A549 (cell line): ENCODE results near the gene ABCC4. TPM values are rescaled to one million over a fixed set of nuclear protein-coding genes. Genes with fewer than 3 reads are reported as not detected.

Source experiments
- ATAC-seq, 2 experiments: fragments of 200-7000 bp in 1 of 2; fragments of >200 bp in 1 of 2; cut with Nextera tagmentation in 1 of 2; cut with Tn5 transposase in 1 of 2; 3 replicates each; pipeline versions ENCODE4 v1.8.0 to v1.9.1; 2018 to 2020; ENCODE audit warnings: mild to moderate bottlenecking in 1 of 2, moderate library complexity in 1 of 2
- CTCF ChIA-PET: fragments of 300-600 bp; sonication (Branson Sonifier 250); formaldehyde crosslinking; extraction: SDS; loops from one replicate; lab custom pipeline; 2021; ENCODE audit warnings: antibody characterized with exemption, inconsistent platforms; lab: Yijun Ruan, JAX
- POLR2A ChIA-PET: fragments of 350-600 bp; formaldehyde crosslinking; extraction: SDS; loops from one replicate; lab custom pipeline; 2021; ENCODE audit warnings: antibody characterized with exemption, inconsistent platforms; lab: Yijun Ruan, JAX
- DNase-seq, 2 experiments: peaks; one replicate each; pipeline versions ENCODE4 v3.0.0 to v3.0.0-alpha.2; 2011 to 2016; ENCODE audit warnings: low read depth in 1 of 2, low spot score in 1 of 2
- FAIRE-seq: peaks from 2 replicates; lab custom pipeline; 2011; peaks lifted over from hg19 to GRCh38; lab: Jason Lieb, UNC
- H3K27ac ChIP-seq, 2 experiments: fragments of >200 bp; sonication (Bioruptor Twin); formaldehyde crosslinking; 3 replicates each; pipeline ENCODE4 v1.5.1; 2016 to 2017
- H3K4me1 ChIP-seq: fragments of >200 bp; sonication (Bioruptor Twin); formaldehyde crosslinking; 3 replicates; pipeline ENCODE4 v1.6.1; 2016
- H3K4me2 ChIP-seq: fragments of >200 bp; sonication (Bioruptor Twin); formaldehyde crosslinking; 3 replicates; pipeline ENCODE4 v1.6.1; 2016
- H3K4me3 ChIP-seq: fragments of >200 bp; sonication (Bioruptor Twin); formaldehyde crosslinking; 3 replicates; pipeline ENCODE4 v1.5.1; 2016
- H3K9me3 ChIP-seq: fragments of >200 bp; sonication (Bioruptor Twin); formaldehyde crosslinking; 3 replicates; pipeline ENCODE4 v1.6.1; 2016
- BHLHE40 ChIP-seq: IDR thresholded peaks from 2 replicates; pipeline ENCODE4 v1.6.1; 2012; ENCODE audit warnings: low read depth, low read length, inconsistent platforms
- CBX2 ChIP-seq: fragments of 200-600 bp; sonication (generic); IDR thresholded peaks from 2 replicates; pipeline ENCODE4 v1.6.1; 2016; ENCODE audit warnings: low read depth, mild to moderate bottlenecking, borderline replicate concordance
- CHD4 ChIP-seq: fragments of 200-600 bp; sonication (generic); IDR thresholded peaks from 2 replicates; pipeline ENCODE4 v1.6.1; 2016; ENCODE audit warnings: antibody characterized with exemption, mild to moderate bottlenecking, borderline replicate concordance
- EP300 ChIP-seq, 2 experiments: fragments of >200 bp; sonication (Bioruptor Twin); formaldehyde crosslinking; IDR thresholded peaks; 2 replicates in 1 of 2; 3 replicates in 1 of 2; pipeline ENCODE4 v1.6.1; 2016 to 2017
- ESRRA ChIP-seq: fragments of 150-350 bp; IDR thresholded peaks from 2 replicates; pipeline ENCODE4 v1.6.1; 2014; ENCODE audit warnings: mild to moderate bottlenecking, low read length, borderline replicate concordance
- FOSB ChIP-seq: fragments of 250-450 bp; sonication (Bioruptor Pico); IDR thresholded peaks from 2 replicates; pipeline ENCODE4 v1.5.0; 2020; ENCODE audit warnings: mild to moderate bottlenecking, moderate library complexity
- GATA3 ChIP-seq: IDR thresholded peaks from 2 replicates; pipeline ENCODE4 v1.6.1; 2012; ENCODE audit warnings: borderline replicate concordance
- HOXB5 ChIP-seq: fragments of 250-450 bp; sonication (Bioruptor Pico); IDR thresholded peaks from 2 replicates; pipeline ENCODE4 v1.5.0; 2020; ENCODE audit warnings: mild to moderate bottlenecking, moderate library complexity
- JUNB ChIP-seq: fragments of >200 bp; sonication (Bioruptor Twin); formaldehyde crosslinking; IDR thresholded peaks from 2 replicates; pipeline ENCODE4 v1.6.1; 2016
- KDM1A ChIP-seq: fragments of 200-600 bp; sonication (generic); IDR thresholded peaks from 2 replicates; pipeline ENCODE4 v1.6.1; 2016; ENCODE audit warnings: low read depth, mild to moderate bottlenecking
- KDM5A ChIP-seq: fragments of 200-600 bp; sonication (generic); IDR thresholded peaks from 2 replicates; pipeline ENCODE4 v1.6.1; 2016; ENCODE audit warnings: antibody characterized with exemption, mild to moderate bottlenecking
- MYC ChIP-seq: IDR thresholded peaks from 2 replicates; pipeline ENCODE4 v1.6.1; 2012; ENCODE audit warnings: mild to moderate bottlenecking, inconsistent platforms, low read length, improper control_type of control experiment, borderline replicate concordance
- PHF8 ChIP-seq: fragments of 200-600 bp; sonication (generic); IDR thresholded peaks from 2 replicates; pipeline ENCODE4 v1.6.1; 2016; ENCODE audit warnings: low read depth, mild to moderate bottlenecking, antibody characterized with exemption, moderate library complexity, borderline replicate concordance
- RAD21 ChIP-seq, 2 experiments: fragments of >200 bp in 1 of 2; sonication (Bioruptor Twin) in 1 of 2; formaldehyde crosslinking in 1 of 2; IDR thresholded peaks in 1 of 2; conservative IDR thresholded peaks in 1 of 2; 2 replicates in 1 of 2; 3 replicates in 1 of 2; pipeline ENCODE4 v1.6.1; 2012 to 2018; ENCODE audit warnings: inconsistent platforms in 1 of 2
- RARB ChIP-seq: fragments of 250-450 bp; sonication (Bioruptor Pico); IDR thresholded peaks from 2 replicates; pipeline ENCODE4 v1.8.0; 2021; ENCODE audit warnings: mild to moderate bottlenecking, moderate library complexity
- SMC3 ChIP-seq: fragments of >200 bp; sonication (Bioruptor Twin); formaldehyde crosslinking; IDR thresholded peaks from 3 replicates; pipeline ENCODE4 v1.6.1; 2018; ENCODE audit warnings: inconsistent platforms
- SREBF2 ChIP-seq: fragments of 450-650 bp; IDR thresholded peaks from 2 replicates; pipeline ENCODE4 v1.6.1; 2014; ENCODE audit warnings: mild to moderate bottlenecking, moderate library complexity
- ZC3H11A ChIP-seq: fragments of 450-650 bp; IDR thresholded peaks from 2 replicates; pipeline ENCODE4 v1.6.1; 2014; ENCODE audit warnings: antibody characterized with exemption, mild to moderate bottlenecking
- ZFP36 ChIP-seq: fragments of 450-650 bp; IDR thresholded peaks from 2 replicates; pipeline ENCODE4 v1.6.1; 2014; ENCODE audit warnings: borderline replicate concordance; ENCODE audit not compliant: partially characterized antibody
- WGBS: methylation state at CpG from one replicate; pipeline ENCODE4 v1.1.6; 2017; ENCODE audit errors: missing lambda C conversion rate; 5-methylcytosine and 5-hydroxymethylcytosine counted together
- polyA plus RNA-seq, 4 experiments: library from polyadenylated mRNA; depleted of rRNA in 3 of 4; stranded (reverse); fragments of >200 nt; fragmentation: RNase III in 1 of 4; extraction: RNeasy Plus Mini Kit Qiagen cat#74134 plus additional on column Dnase treatment in 1 of 4; gene quantifications; 2 replicates in 3 of 4; 3 replicates in 1 of 4; pipeline ENCODE4 v1.2.3, GENCODE V29; 2011 to 2017
- TF ChIP-seq, protein P1 (sequence below): IDR thresholded peaks from 2 replicates; pipeline ENCODE4 v1.6.1; 2012
- TF ChIP-seq, protein P2 (sequence below): IDR thresholded peaks from 2 replicates; pipeline ENCODE4 v1.6.1; 2012
- TF ChIP-seq, protein P3 (sequence below): fragments of >200 bp; sonication (Bioruptor Twin); formaldehyde crosslinking; IDR thresholded peaks from 3 replicates; pipeline ENCODE4 v1.5.1; 2016
- TF ChIP-seq, protein P4 (sequence below): fragments of 150-350 bp; IDR thresholded peaks from 2 replicates; pipeline ENCODE4 v1.6.1; 2014; ENCODE audit warnings: low read depth, mild to moderate bottlenecking, low read length
- TF ChIP-seq, protein P5 (sequence below): IDR thresholded peaks from 2 replicates; pipeline ENCODE4 v1.6.1; 2012; ENCODE audit warnings: low read depth, borderline replicate concordance

Gene ABCC4
- polyA plus RNA-seq, 2 of the 4 experiments (the other 2 are of a cell fraction) = 23.5 to 56.2 TPM

DNA sequence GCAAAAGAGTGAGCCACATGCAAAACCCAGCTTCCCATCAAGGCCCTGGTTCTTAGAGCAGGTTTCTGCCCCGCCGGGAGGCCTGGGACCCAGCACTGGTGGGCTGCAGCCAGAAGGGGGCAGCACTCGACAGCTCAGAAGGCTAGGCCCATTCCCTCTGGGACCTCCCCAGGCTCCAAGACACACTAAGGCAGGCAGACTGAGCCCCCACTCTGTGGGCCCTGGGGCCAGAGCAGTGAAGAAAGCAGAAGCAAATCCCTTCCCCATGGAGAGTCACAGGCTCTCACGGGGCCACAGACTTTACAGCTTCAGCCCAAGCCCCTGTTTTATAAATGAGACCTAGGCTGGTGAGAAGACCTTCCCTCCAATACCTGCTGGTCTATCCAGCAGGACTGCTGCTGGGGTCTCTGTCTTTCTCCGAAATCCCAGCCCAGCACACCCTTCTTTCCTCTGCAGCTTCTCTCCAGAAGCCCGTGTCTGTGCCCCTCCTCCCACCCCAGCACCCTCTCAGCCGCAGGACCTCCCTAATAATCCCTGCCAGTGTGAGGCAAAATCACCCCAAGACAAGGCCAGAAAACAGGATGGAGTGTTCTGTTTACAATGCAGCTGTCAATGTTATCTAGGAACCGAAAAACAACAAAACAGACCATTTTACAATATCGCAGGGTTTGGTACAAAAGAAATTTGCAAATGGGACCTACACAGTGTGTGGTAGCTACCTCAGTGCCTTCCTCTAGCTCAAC is 109.3 kb downstream of the ABCC4 start:
- TF ChIP-seq SREBF2 (no peak), RARB (CRISPR knock-in tag) (no peak), RAD21 (conservative IDR thresholded peaks at IDR 0.05 in 1 of 2, IDR thresholded peaks at IDR 0.05 in 1 of 2) (peak; percentile 90 to 93), CHD4 (no peak), JUNB (no peak), SMC3 (peak; percentile 90), ESRRA (no peak)
- TF ChIP-seq, protein P1, sequence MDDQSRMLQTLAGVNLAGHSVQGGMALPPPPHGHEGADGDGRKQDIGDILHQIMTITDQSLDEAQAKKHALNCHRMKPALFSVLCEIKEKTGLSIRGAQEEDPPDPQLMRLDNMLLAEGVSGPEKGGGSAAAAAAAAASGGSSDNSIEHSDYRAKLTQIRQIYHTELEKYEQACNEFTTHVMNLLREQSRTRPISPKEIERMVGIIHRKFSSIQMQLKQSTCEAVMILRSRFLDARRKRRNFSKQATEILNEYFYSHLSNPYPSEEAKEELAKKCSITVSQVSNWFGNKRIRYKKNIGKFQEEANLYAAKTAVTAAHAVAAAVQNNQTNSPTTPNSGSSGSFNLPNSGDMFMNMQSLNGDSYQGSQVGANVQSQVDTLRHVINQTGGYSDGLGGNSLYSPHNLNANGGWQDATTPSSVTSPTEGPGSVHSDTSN = no peak
- TF ChIP-seq, protein P2, sequence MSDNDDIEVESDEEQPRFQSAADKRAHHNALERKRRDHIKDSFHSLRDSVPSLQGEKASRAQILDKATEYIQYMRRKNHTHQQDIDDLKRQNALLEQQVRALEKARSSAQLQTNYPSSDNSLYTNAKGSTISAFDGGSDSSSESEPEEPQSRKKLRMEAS = 0 out of 2 replicates have a peak, but pooled peaks have one; percentile 25
- TF ChIP-seq, protein P3, sequence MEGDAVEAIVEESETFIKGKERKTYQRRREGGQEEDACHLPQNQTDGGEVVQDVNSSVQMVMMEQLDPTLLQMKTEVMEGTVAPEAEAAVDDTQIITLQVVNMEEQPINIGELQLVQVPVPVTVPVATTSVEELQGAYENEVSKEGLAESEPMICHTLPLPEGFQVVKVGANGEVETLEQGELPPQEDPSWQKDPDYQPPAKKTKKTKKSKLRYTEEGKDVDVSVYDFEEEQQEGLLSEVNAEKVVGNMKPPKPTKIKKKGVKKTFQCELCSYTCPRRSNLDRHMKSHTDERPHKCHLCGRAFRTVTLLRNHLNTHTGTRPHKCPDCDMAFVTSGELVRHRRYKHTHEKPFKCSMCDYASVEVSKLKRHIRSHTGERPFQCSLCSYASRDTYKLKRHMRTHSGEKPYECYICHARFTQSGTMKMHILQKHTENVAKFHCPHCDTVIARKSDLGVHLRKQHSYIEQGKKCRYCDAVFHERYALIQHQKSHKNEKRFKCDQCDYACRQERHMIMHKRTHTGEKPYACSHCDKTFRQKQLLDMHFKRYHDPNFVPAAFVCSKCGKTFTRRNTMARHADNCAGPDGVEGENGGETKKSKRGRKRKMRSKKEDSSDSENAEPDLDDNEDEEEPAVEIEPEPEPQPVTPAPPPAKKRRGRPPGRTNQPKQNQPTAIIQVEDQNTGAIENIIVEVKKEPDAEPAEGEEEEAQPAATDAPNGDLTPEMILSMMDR = peak; percentile 83
- Histone ChIP-seq H3K4me2 (peak overlapping the region; percentile 53), H3K9me3 (no peaks in the 10 kb centered on the region), H3K27ac (peak overlapping the region; percentile 78 to 86), H3K4me1 (peaks cover 41% of the 10 kb centered on the region), H3K4me3 (no peak overlapping the region)
- FAIRE-seq (no peak), ATAC-seq (peak; percentile 97 to 98), DNase-seq (peak; percentile 31 to 77)
- WGBS = 42% methylated on average over 7 of the region's 9 CpGs
- CTCF ChIA-PET = interaction anchor here (0.5 to 8.8 kb wide), 43 partner anchors 9 to 642 kb away, joined by 3 to 230 read pairs (median 5); partner anchors contain the start of gene ABCC4
- POLR2A ChIA-PET = no interaction called here

DNA sequence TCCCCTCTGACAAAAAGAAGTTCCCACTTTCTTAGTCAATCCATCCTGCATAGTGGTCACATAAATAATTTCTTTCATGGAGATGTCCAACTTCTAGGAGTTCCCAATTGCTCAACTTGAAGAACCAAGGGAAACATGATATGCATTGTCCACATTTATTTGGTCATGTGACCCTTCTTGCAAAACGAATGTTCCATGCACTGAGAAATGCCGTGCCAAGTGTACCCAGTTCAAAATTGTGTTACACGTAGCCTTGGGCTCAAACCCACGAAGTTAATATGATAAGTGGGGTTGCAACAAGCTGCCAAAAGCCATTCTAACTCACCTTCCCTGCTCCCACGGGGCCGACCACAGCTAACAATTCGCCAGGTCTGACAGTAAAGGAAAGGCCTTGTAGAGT is 113.1 kb downstream of the ABCC4 start:
- TF ChIP-seq, protein P4, sequence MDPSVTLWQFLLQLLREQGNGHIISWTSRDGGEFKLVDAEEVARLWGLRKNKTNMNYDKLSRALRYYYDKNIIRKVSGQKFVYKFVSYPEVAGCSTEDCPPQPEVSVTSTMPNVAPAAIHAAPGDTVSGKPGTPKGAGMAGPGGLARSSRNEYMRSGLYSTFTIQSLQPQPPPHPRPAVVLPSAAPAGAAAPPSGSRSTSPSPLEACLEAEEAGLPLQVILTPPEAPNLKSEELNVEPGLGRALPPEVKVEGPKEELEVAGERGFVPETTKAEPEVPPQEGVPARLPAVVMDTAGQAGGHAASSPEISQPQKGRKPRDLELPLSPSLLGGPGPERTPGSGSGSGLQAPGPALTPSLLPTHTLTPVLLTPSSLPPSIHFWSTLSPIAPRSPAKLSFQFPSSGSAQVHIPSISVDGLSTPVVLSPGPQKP = no peak
- no peak for TF ChIP-seq HOXB5 (CRISPR knock-in tag)
- no peak for TF ChIP-seq EP300 (IDR thresholded peaks at IDR 0.05)
- no peak for TF ChIP-seq GATA3
- TF ChIP-seq ZFP36 = no peak
- no peak for TF ChIP-seq RAD21 (conservative IDR thresholded peaks at IDR 0.05 in 1 of 2, IDR thresholded peaks at IDR 0.05 in 1 of 2)
- no peak for TF ChIP-seq CBX2
- TF ChIP-seq, protein P5, sequence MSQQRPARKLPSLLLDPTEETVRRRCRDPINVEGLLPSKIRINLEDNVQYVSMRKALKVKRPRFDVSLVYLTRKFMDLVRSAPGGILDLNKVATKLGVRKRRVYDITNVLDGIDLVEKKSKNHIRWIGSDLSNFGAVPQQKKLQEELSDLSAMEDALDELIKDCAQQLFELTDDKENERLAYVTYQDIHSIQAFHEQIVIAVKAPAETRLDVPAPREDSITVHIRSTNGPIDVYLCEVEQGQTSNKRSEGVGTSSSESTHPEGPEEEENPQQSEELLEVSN = no peak
- TF ChIP-seq FOSB (CRISPR knock-in tag) = no peak
- TF ChIP-seq MYC = no peak
- no peak for TF ChIP-seq KDM5A
- no peak for TF ChIP-seq BHLHE40
- no peak for TF ChIP-seq KDM1A
- TF ChIP-seq PHF8 = no peak
- TF ChIP-seq ZC3H11A = no peak
- H3K9me3 ChIP-seq = no peaks in the 10 kb centered on the region
- 77% methylated on average over 7 of the region's 7 CpGs for WGBS
- H3K4me3 ChIP-seq = no peak overlapping the region
- H3K27ac ChIP-seq = no peak overlapping the region; a peak in 1 of 6 replicates
- no peak overlapping the region for H3K4me2 ChIP-seq
- no peak for FAIRE-seq
- ChIA-PET POLR2A (no interaction called here), CTCF (interaction anchor here (1.0 to 8.8 kb wide), 15 partner anchors 19 to 533 kb away, joined by 3 to 230 read pairs (median 7); partner anchors contain the start of gene ABCC4)
- peaks cover 33% of the 10 kb centered on the region for H3K4me1 ChIP-seq
- no peak for ATAC-seq
- DNase-seq = no peak
